HL-60 (cell line): ENCODE measurements around the gene PTPRG.

Source experiments
- DNase-seq, 2 experiments: peaks; one replicate each; pipeline ENCODE4 v3.0.0-alpha.2; 2010 to 2020; ENCODE audit warnings: low read depth in 1 of 2, low spot score in 1 of 2
- H3K27ac ChIP-seq: fragments of 250-450 bp; sonication (Bioruptor Pico); replicated peaks from 2 replicates; pipeline ENCODE4 v1.5.1; 2020; ENCODE audit warnings: mild to moderate bottlenecking, moderate library complexity
- H3K27me3 ChIP-seq: fragments of 250-450 bp; sonication (Bioruptor Pico); 2 replicates; pipeline ENCODE4 v1.5.1; 2021; ENCODE audit warnings: mild to moderate bottlenecking, moderate library complexity; ENCODE audit not compliant: insufficient read depth, poor library complexity, severe bottlenecking
- H3K4me3 ChIP-seq: replicated peaks from 2 replicates; pipeline ENCODE4 v1.5.1; 2011; ENCODE audit warnings: mild to moderate bottlenecking, control low read depth, low read length; ENCODE audit not compliant: insufficient read depth
- GABPA ChIP-seq: IDR thresholded peaks from 2 replicates; pipeline ENCODE4 v1.6.1; 2012; ENCODE audit warnings: low read depth
- POLR2AphosphoS5 ChIP-seq: IDR thresholded peaks from 2 replicates; pipeline ENCODE4 v1.6.1; 2012; ENCODE audit warnings: low read depth
- SPI1 ChIP-seq: IDR thresholded peaks from 2 replicates; pipeline ENCODE4 v1.6.1; 2012; ENCODE audit warnings: low read depth, mild to moderate bottlenecking, borderline replicate concordance
- TF ChIP-seq, protein P1 (sequence below): IDR thresholded peaks from one replicate; pipeline ENCODE4 v1.5.1; 2011; ENCODE audit warnings: low read length, control low read depth, inconsistent platforms; ENCODE audit not compliant: insufficient read depth
- TF ChIP-seq, protein P2 (sequence below): IDR thresholded peaks from 2 replicates; pipeline ENCODE4 v1.6.1; 2012; ENCODE audit warnings: low read depth; ENCODE audit not compliant: insufficient replicate concordance

PTPRG gene

DNA sequence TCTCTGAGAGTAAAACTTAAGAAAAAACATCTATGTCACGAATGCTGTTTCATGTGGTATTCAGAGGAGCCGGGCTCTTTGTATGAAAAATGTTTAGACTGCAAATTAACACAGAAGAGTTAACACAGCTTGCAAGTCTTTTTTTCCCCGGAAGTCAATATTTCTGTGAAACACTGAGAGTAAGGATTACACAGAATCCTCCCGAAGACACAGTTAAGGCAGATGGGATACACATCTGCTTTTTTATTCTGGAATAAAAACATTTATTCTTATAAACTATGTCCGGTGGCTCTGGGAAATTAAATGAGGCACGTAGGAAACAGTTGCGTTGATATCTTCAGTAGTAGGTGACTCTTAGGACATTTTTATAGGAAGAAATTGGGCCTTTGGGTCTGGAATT lies 180.6 kb downstream of the PTPRG start:
- no peaks in the 10 kb centered on the region for H3K27me3 ChIP-seq
- no peak overlapping the region for H3K27ac ChIP-seq
- H3K4me3 ChIP-seq, result no peak overlapping the region
- TF ChIP-seq GABPA (no peak), POLR2AphosphoS5 (no peak), SPI1 (no peak)
- TF ChIP-seq, protein P1, sequence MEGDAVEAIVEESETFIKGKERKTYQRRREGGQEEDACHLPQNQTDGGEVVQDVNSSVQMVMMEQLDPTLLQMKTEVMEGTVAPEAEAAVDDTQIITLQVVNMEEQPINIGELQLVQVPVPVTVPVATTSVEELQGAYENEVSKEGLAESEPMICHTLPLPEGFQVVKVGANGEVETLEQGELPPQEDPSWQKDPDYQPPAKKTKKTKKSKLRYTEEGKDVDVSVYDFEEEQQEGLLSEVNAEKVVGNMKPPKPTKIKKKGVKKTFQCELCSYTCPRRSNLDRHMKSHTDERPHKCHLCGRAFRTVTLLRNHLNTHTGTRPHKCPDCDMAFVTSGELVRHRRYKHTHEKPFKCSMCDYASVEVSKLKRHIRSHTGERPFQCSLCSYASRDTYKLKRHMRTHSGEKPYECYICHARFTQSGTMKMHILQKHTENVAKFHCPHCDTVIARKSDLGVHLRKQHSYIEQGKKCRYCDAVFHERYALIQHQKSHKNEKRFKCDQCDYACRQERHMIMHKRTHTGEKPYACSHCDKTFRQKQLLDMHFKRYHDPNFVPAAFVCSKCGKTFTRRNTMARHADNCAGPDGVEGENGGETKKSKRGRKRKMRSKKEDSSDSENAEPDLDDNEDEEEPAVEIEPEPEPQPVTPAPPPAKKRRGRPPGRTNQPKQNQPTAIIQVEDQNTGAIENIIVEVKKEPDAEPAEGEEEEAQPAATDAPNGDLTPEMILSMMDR, result no peak
- TF ChIP-seq, protein P2, sequence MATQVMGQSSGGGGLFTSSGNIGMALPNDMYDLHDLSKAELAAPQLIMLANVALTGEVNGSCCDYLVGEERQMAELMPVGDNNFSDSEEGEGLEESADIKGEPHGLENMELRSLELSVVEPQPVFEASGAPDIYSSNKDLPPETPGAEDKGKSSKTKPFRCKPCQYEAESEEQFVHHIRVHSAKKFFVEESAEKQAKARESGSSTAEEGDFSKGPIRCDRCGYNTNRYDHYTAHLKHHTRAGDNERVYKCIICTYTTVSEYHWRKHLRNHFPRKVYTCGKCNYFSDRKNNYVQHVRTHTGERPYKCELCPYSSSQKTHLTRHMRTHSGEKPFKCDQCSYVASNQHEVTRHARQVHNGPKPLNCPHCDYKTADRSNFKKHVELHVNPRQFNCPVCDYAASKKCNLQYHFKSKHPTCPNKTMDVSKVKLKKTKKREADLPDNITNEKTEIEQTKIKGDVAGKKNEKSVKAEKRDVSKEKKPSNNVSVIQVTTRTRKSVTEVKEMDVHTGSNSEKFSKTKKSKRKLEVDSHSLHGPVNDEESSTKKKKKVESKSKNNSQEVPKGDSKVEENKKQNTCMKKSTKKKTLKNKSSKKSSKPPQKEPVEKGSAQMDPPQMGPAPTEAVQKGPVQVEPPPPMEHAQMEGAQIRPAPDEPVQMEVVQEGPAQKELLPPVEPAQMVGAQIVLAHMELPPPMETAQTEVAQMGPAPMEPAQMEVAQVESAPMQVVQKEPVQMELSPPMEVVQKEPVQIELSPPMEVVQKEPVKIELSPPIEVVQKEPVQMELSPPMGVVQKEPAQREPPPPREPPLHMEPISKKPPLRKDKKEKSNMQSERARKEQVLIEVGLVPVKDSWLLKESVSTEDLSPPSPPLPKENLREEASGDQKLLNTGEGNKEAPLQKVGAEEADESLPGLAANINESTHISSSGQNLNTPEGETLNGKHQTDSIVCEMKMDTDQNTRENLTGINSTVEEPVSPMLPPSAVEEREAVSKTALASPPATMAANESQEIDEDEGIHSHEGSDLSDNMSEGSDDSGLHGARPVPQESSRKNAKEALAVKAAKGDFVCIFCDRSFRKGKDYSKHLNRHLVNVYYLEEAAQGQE, result no peak
- no peak for DNase-seq

GRCh38 chr3:61743067-61743466 lies 181.7 kb downstream of the PTPRG start:
- Histone ChIP-seq H3K27ac (no peak overlapping the region), H3K4me3 (no peak overlapping the region), H3K27me3 (no peaks in the 10 kb centered on the region)
- TF ChIP-seq, protein P1, result no peak
- TF ChIP-seq GABPA (no peak), POLR2AphosphoS5 (no peak), SPI1 (no peak)
- TF ChIP-seq, protein P2, result no peak
- DNase-seq, result no peak

DNA sequence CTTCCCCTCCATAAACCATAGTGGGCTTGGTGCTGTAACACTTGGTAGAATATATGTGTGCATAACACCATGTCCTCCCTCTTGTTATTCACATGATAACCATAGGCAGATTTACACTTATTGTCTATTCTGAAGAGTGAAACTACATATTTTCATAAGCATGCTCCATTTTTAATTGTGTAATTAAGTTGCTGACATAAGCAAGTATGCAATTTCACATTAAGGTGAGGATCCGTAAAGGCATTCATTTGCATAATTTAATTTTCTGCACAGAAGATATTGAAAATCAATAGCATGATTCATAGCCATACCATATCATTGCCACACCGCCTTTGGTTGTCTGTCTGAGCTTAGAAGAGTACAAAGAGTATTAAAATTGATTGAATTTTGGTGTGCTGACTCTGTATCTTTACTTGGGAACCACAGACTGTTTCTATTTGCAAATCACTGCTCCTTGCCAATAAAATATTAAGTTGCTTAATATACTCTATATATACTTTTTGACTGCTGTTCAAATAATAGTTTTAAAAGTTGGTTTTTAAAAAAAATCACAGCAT lies 182.4 kb downstream of the PTPRG start:
- H3K27ac ChIP-seq, result no peak overlapping the region
- H3K27me3 ChIP-seq, result no peaks in the 10 kb centered on the region
- no peak for DNase-seq
- TF ChIP-seq SPI1 (no peak), POLR2AphosphoS5 (no peak), GABPA (no peak)
- TF ChIP-seq, protein P1, result no peak
- TF ChIP-seq, protein P2, result no peak
- no peak overlapping the region for H3K4me3 ChIP-seq
